Omental fat pad (tissue), 4 donors: Measurements from ENCODE around the gene MYH3. TPM values are rescaled to one million over a fixed set of nuclear protein-coding genes. Genes with fewer than 3 reads are reported as not detected.

Experiments
- ATAC-seq: fragments of 150-250 bp; one replicate; pipeline ENCODE4 v1.9.1; 2016; ENCODE audit warnings: mild to moderate bottlenecking, moderate library complexity; ENCODE audit not compliant: low FRiP score
- DNase-seq: peaks from one replicate; pipeline ENCODE4 v3.0.0-alpha.2; 2019; ENCODE audit warnings: low spot score
- total RNA-seq, 4 donors: library from RNA; depleted of rRNA; stranded (reverse); fragments of >200 nt; gene quantifications; one replicate each; pipeline ENCODE4 v1.1.0, GENCODE V29; 2016
- TF ChIP-seq, protein P1 (sequence below), 3 donors: fragments of 450-650 bp; IDR thresholded peaks; one replicate each; pipeline ENCODE4 v1.5.1; 2016 to 2017; ENCODE audit warnings: antibody characterized with exemption in 3 of 3, mild to moderate bottlenecking in 3 of 3, moderate library complexity in 2 of 3

Gene MYH3
- total RNA-seq, 4 donors from 2014 or later, result 2.3 to 2.8 (median 2.5) TPM

DNA sequence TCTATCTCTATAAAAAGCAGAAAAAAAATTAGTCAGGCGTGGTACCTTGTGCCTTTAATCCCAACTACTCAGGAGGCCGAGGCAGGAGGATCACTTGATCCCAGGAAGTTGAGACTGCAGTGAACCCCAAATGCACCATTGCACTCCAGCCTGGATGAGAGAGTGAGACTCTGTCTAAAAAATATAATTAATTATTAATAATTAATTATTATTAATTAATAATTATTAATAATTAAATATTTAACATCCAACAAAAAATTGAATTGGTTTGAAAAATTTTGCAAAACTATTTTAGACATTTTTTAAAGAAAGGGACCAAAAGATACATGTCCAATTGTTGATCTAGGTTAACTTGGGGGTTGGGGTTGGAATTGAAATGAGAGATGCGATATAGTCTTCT lies 51.0 kb downstream of the MYH3 start:
- ATAC-seq, result no peak
- TF ChIP-seq, protein P1, sequence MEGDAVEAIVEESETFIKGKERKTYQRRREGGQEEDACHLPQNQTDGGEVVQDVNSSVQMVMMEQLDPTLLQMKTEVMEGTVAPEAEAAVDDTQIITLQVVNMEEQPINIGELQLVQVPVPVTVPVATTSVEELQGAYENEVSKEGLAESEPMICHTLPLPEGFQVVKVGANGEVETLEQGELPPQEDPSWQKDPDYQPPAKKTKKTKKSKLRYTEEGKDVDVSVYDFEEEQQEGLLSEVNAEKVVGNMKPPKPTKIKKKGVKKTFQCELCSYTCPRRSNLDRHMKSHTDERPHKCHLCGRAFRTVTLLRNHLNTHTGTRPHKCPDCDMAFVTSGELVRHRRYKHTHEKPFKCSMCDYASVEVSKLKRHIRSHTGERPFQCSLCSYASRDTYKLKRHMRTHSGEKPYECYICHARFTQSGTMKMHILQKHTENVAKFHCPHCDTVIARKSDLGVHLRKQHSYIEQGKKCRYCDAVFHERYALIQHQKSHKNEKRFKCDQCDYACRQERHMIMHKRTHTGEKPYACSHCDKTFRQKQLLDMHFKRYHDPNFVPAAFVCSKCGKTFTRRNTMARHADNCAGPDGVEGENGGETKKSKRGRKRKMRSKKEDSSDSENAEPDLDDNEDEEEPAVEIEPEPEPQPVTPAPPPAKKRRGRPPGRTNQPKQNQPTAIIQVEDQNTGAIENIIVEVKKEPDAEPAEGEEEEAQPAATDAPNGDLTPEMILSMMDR (IDR thresholded peaks at IDR 0.05), result no peak
- DNase-seq, result no peak

DNA sequence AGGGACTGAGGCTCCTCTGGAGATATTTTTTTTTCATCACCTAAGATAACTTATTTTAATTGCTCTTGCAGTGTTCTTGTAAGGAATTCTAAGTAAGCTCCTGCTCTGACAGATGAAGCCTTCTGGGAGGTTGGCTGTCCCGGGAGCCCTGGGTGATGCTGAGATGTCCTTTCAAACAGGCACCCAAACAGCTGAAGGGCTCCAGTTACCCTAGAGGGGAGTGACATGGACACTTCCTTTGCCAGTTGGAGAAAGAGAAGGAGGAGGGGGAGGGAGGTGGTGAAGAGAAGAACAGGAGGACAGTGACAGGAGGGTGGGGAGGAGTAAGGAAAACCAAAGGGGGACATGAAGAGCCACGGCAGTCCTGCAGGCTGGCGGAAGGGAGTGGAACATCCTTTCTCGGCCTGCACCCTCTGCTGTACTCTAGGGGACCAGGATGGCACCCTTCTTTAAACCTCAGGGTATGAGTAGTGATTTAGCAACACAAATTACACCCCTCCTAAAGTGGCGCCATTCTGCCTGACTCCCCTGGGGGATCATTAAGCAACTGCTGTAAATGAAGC lies 51.8 kb downstream of the MYH3 start:
- TF ChIP-seq, protein P1 (IDR thresholded peaks at IDR 0.05), result no peak
- DNase-seq (no peak), ATAC-seq (no peak)

DNA sequence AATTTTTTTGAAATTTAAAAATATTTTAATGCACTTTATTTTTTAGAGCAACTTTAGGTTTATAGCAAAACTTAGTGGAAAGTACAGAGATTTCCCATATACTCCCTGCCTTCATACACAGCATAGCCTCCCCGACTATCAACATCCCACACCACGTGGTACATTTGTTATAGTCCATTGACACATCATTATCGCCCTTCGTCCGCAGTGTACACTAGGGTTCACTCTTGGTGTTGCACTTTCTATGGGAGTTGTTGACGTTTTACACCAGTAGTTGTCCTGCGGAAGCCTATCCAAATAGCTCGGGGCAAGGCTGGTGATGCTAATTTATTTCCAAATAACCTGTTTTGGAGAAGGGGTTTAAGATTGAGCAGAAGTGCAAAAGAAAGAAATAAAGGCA lies 52.6 kb downstream of the MYH3 start:
- TF ChIP-seq, protein P1 (IDR thresholded peaks at IDR 0.05), result no peak
- no peak for ATAC-seq

DNA sequence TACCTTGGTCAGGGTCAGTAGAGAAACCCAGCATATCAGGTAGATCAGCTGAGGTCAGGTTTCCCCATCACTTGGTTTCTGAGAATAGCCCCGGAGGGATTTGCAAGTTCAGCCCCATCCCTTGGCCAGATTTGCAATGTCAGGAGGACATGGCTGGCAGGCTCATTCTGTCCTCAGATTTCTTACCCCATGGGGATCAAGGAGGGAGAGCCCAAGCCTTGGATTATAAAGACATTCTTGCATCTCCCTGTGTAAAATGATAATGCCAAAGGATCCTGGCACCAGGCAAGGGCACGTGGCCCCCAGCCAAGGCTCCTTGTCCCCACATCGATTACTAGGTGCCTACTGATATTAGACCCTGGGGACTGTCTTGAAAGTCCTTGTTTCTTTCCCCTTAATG lies 53.2 kb downstream of the MYH3 start:
- ATAC-seq (no peak), DNase-seq (no peak)
- TF ChIP-seq, protein P1 (IDR thresholded peaks at IDR 0.05), result no peak

More for the DNA sequence above, 52.6 kb downstream of the MYH3 start:
- no peak for DNase-seq

DNA sequence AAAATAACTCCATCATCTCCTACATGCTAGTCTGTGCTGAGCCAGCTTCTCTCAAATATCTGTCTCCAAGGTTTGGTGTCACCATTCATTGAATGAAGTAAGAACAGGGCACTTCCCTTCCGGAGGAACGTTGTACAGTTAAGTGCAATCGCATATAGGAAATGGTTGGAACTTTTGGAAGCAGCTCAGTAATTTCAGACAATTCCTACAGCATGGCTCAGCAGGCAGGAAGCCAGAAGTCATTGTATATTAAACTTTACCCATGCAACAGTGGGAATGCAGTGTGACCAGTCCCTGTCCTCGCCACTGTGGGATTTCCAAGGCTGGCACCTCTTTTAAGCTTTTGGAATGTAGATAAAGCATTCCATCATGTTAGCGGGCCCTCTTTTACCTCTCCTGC lies 56.5 kb downstream of the MYH3 start:
- ATAC-seq, result no peak
- TF ChIP-seq, protein P1 (IDR thresholded peaks at IDR 0.05), result no peak
- DNase-seq, result no peak

DNA sequence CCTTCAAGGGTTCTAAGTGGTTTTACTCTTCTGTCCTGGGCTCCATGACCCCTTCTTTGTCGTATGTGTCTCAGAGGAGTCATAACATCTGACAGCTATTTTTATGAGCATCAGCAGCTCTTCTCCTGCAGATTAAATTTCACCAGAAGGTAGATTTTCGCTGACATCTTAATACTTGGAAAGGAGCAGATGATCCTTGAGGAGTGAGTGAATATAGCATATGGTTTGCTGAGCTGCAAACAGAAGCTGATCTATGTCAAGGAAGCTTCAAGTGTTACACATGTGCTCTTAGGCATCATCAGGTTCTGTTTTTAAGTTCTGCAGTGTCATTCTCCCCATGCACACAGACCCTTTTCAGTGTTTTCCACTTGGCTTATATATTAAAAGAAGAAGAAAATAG lies 58.5 kb downstream of the MYH3 start:
- TF ChIP-seq, protein P1 (IDR thresholded peaks at IDR 0.05), result no peak
- ATAC-seq (no peak), DNase-seq (no peak)

DNA sequence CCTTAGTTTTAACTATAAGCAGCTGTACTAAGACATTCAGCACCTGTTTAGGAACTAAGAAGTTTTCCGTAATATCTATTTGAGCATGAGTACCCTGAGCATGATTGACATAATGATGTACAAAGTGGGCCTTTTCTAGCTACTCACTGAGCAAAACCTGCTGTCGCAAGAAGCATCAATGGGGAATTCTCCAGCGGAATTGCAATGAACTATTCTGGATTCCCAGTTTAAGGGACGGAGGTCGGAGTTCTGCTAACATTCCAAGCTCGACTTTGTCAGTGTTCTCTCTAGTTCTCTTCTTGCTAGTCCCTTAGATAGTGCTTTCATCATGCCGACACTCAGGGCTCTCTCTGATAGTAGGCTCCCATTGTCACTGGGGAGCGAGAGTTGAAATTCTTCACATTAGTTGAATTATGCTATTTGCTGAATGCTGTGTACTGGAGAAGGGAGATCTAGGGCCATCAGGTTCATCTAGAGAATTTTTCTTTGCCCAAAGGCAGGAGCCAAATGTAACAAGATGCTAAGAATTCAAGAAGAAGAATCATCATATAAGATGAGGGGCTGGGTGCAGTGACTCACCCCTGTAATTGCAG lies 67.5 kb downstream of the MYH3 start:
- ATAC-seq, result no peak
- TF ChIP-seq, protein P1 (IDR thresholded peaks at IDR 0.05), result no peak
- no peak for DNase-seq
